HepG2 (cell line): Measurements from ENCODE around the gene TMEM130. TPM values are rescaled to one million over a fixed set of nuclear protein-coding genes. Genes with fewer than 3 reads are reported as not detected.
A peak's percentile ranks its signal among the peaks of the same experiment; 100 is the strongest.

Experiments used
- ARNTL ChIP-seq: sonication (generic); formaldehyde crosslinking; IDR thresholded peaks from 2 replicates; pipeline ENCODE4 v1.4.0; 2020; ENCODE audit warnings: mild to moderate bottlenecking, missing genetic modification reagents
- BRCA1 ChIP-seq: sonication (generic); formaldehyde crosslinking; IDR thresholded peaks from 2 replicates; pipeline ENCODE4 v1.4.0; 2020; ENCODE audit warnings: missing genetic modification reagents
- CBX1 ChIP-seq: IDR thresholded peaks from one replicate; pipeline ENCODE4 v1.6.1; 2016; ENCODE audit warnings: antibody characterized with exemption, low read depth
- IRF2 ChIP-seq: IDR thresholded peaks from 2 replicates; pipeline ENCODE4 v1.6.1; 2018; ENCODE audit warnings: missing genetic modification reagents, missing compliant biosample characterization
- JUN ChIP-seq: sonication (generic); formaldehyde crosslinking; IDR thresholded peaks from 2 replicates; pipeline ENCODE4 v1.4.0; 2020; ENCODE audit warnings: mild to moderate bottlenecking, missing genetic modification reagents
- MED8 ChIP-seq: sonication (generic); formaldehyde crosslinking; IDR thresholded peaks from 2 replicates; pipeline ENCODE4 v1.8.1; 2023; ENCODE audit warnings: mild to moderate bottlenecking, missing genetic modification reagents; ENCODE audit not compliant: insufficient replicate concordance
- MEIS1 ChIP-seq: sonication (generic); formaldehyde crosslinking; IDR thresholded peaks from 2 replicates; pipeline ENCODE4 v1.9.0; 2021; ENCODE audit warnings: mild to moderate bottlenecking, missing genetic modification reagents, moderate library complexity, borderline replicate concordance
- MLX ChIP-seq: IDR thresholded peaks from 2 replicates; pipeline ENCODE4 v1.6.1; 2016
- NFIB ChIP-seq: sonication (generic); formaldehyde crosslinking; IDR thresholded peaks from 2 replicates; pipeline ENCODE4 v1.9.0; 2021; ENCODE audit warnings: missing genetic modification reagents, mild to moderate bottlenecking, borderline replicate concordance
- NKX3-1 ChIP-seq: sonication (generic); formaldehyde crosslinking; IDR thresholded peaks from 2 replicates; pipeline ENCODE4 v1.5.0; 2020; ENCODE audit warnings: missing genetic modification reagents
- REPIN1 ChIP-seq: sonication (generic); formaldehyde crosslinking; IDR thresholded peaks from 2 replicates; pipeline ENCODE4 v1.8.0; 2022; ENCODE audit warnings: missing genetic modification reagents, low read depth, mild to moderate bottlenecking, borderline replicate concordance
- RERE ChIP-seq: IDR thresholded peaks from 2 replicates; pipeline ENCODE4 v1.6.1; 2016; ENCODE audit warnings: low read depth, missing genetic modification reagents, missing compliant biosample characterization
- THAP9 ChIP-seq: sonication (generic); formaldehyde crosslinking; IDR thresholded peaks from 2 replicates; pipeline ENCODE4; 2020; ENCODE audit warnings: missing genetic modification reagents, mild to moderate bottlenecking, borderline replicate concordance
- ZNF276 ChIP-seq: sonication (generic); formaldehyde crosslinking; IDR thresholded peaks from 2 replicates; pipeline ENCODE4 v1.4.0; 2020; ENCODE audit warnings: mild to moderate bottlenecking, low read depth, missing genetic modification reagents
- ZNF382 ChIP-seq: sonication (generic); formaldehyde crosslinking; IDR thresholded peaks from 2 replicates; pipeline ENCODE4 v1.5.0; 2020; ENCODE audit warnings: missing genetic modification reagents, mild to moderate bottlenecking, borderline replicate concordance
- ZNF670 ChIP-seq: sonication (generic); formaldehyde crosslinking; IDR thresholded peaks from 2 replicates; pipeline ENCODE4 v1.8.0; 2022; ENCODE audit warnings: mild to moderate bottlenecking, missing genetic modification reagents, borderline replicate concordance
- ZNF790 ChIP-seq: sonication (generic); formaldehyde crosslinking; IDR thresholded peaks from 2 replicates; pipeline ENCODE4 v1.8.0; 2022; ENCODE audit warnings: missing genetic modification reagents, mild to moderate bottlenecking, borderline replicate concordance
- ZSCAN12 ChIP-seq: sonication (generic); formaldehyde crosslinking; IDR thresholded peaks from 2 replicates; pipeline ENCODE4 v1.9.0; 2021; ENCODE audit warnings: mild to moderate bottlenecking, missing genetic modification reagents
- ZSCAN9 ChIP-seq: IDR thresholded peaks from 2 replicates; pipeline ENCODE4 v1.6.1; 2016; ENCODE audit warnings: borderline replicate concordance
- polyA plus RNA-seq, 8 experiments: library from polyadenylated mRNA; depleted of rRNA in 3 of 8; stranded (reverse) in 7 of 8; unstranded in 1 of 8; fragments of >200 nt; fragmentation: Illumina TruSeq in 4 of 8; extraction: Trizol in 4 of 8; gene quantifications; 2 replicates each; pipeline versions ENCODE4 v1.2.1 to v1.2.3, GENCODE V29; 2011 to 2016; ENCODE audit warnings: low read depth in 4 of 8, missing spikeins in 1 of 8, mixed read lengths in 1 of 8; ENCODE audit not compliant: insufficient read depth in 1 of 8
- total RNA-seq, 5 experiments: library from RNA; depleted of rRNA; stranded (reverse); fragments of >200 nt; fragmentation: Illumina TruSeq; extraction: Trizol; gene quantifications; 2 replicates each; pipeline ENCODE4 v1.2.3, GENCODE V29; 2016; ENCODE audit warnings: low read depth in 1 of 5

Gene TMEM130
- total and polyA plus RNA-seq, 2 of the 13 experiments (the other 11 are each of a cell fraction or from before 2014, with no cell fraction given): not detected

DNA sequence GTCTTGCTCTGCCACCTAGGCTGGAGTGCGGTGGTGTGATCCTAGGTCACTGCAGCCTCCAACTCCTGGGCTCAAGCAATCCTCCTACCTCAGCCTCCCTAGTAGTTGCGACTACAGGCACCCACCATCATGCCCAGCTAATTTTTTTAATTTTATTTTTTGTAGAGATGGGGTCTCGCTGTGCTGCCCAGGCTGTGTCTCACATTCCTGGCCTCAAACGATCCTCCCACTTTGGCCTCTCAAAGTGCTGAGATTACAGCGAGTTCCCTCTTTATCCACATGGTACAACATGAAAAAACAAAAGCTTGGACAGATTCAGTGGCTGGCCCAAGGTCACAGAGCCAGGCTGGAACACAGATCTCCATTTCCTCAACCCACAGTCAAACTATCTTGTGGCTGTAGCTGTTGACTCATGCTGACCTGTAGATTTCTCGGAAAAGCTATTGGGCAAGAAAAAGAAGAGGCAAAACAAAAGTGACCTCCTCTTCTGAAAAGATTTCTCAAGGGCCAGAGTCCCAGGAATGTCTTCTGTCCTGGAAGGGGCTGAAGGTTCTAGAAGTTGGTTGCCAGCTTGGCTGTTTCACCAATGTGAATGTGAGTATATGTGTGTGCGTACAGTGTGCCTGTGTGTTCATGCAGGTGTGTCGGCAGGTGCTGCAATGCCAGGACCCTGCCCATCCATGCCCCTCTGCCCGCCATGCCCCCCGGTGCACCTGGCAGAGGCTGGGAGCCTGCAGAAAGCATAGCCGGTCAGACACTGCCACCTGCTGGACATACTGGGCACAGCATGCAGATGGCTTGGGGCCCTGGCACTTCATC, 28.4 kb downstream of the TMEM130 start (continued):
- TF ChIP-seq RERE (CRISPR knock-in tag) (no peak), ZNF276 (CRISPR knock-in tag) (no peak), MED8 (CRISPR knock-in tag) (no peak), MLX (CRISPR knock-in tag) (no peak), THAP9 (no peak), ZSCAN9 (CRISPR knock-in tag) (no peak), JUN (CRISPR knock-in tag) (no peak), BRCA1 (CRISPR knock-in tag) (no peak), REPIN1 (CRISPR knock-in tag) (no peak), NKX3-1 (CRISPR knock-in tag) (no peak), ZNF382 (no peak), MEIS1 (CRISPR knock-in tag) (peak; percentile 30; the same call in 1 of the 2 replicates), ARNTL (CRISPR knock-in tag) (no peak), ZSCAN12 (CRISPR knock-in tag) (no peak), IRF2 (CRISPR knock-in tag) (no peak), ZNF790 (no peak), NFIB (no peak), CBX1 (no peak), ZNF670 (no peak)
